Stimulated activated CD8-positive, alpha-beta memory T cell treated with anti-CD3 and anti-CD28 coated beads, Interleukin-4, amount 100 ng/mL, for 48 hours (primary cell): ENCODE measurements around the gene BACH2.

ENCODE experiments used
- DNase-seq: peaks from one replicate; pipeline ENCODE4 v3.0.0-alpha.2; 2020

Gene BACH2

GRCh38 chr6:90274451-90275030 lies 22.1 kb downstream of the BACH2 start:
- peak; percentile 90 for DNase-seq

GRCh38 chr6:90273863-90274262 lies 22.8 kb downstream of the BACH2 start:
- no peak for DNase-seq

- no peak for DNase-seq
Measured at GRCh38 chr6:90272895-90273294, 23.7 kb downstream of the BACH2 start.

- no peak for DNase-seq
Measured at GRCh38 chr6:90271831-90272230, 24.8 kb downstream of the BACH2 start.

- DNase-seq: no peak
Measured at GRCh38 chr6:90269334-90269733, 27.3 kb downstream of the BACH2 start.

- DNase-seq: no peak
Measured at GRCh38 chr6:90268178-90268577, 28.5 kb downstream of the BACH2 start.

GRCh38 chr6:90266905-90267621 lies 29.6 kb downstream of the BACH2 start:
- DNase-seq: no peak

- DNase-seq: no peak
Measured at GRCh38 chr6:90264561-90264960, 32.1 kb downstream of the BACH2 start.

- no peak for DNase-seq
Measured at GRCh38 chr6:90263633-90264032, 33.0 kb downstream of the BACH2 start.

- no peak for DNase-seq
Measured at GRCh38 chr6:90261801-90262200, 34.8 kb downstream of the BACH2 start.

GRCh38 chr6:90257486-90257738 lies 39.2 kb downstream of the BACH2 start:
- no peak for DNase-seq

- no peak for DNase-seq
Measured at GRCh38 chr6:90256698-90257485, 39.8 kb downstream of the BACH2 start.

- no peak for DNase-seq
Measured at GRCh38 chr6:90253631-90254030, 43.0 kb downstream of the BACH2 start.

GRCh38 chr6:90251295-90251992 lies 45.2 kb downstream of the BACH2 start:
- no peak for DNase-seq

GRCh38 chr6:90250405-90250804 lies 46.2 kb downstream of the BACH2 start:
- DNase-seq: no peak

GRCh38 chr6:90249458-90249857 lies 47.2 kb downstream of the BACH2 start:
- DNase-seq: peak; percentile 66

- DNase-seq: no peak
Measured at GRCh38 chr6:90249034-90249433, 47.6 kb downstream of the BACH2 start.

- no peak for DNase-seq
Measured at GRCh38 chr6:90247262-90247661, 49.4 kb downstream of the BACH2 start.

GRCh38 chr6:90241229-90241880 lies 55.3 kb downstream of the BACH2 start:
- no peak for DNase-seq

GRCh38 chr6:90238496-90239266 lies 58.0 kb downstream of the BACH2 start:
- peak; percentile 22 for DNase-seq

- no peak for DNase-seq
Measured at GRCh38 chr6:90237350-90237990, 59.2 kb downstream of the BACH2 start.

- peak; percentile 81 for DNase-seq
Measured at GRCh38 chr6:90233994-90234393, 62.6 kb downstream of the BACH2 start.
